ENCODE data around the gene DOK7.

- TF ChIP-seq CTCF (IDR thresholded peaks at IDR 0.05; ENCODE audit: poor library complexity) = no peak
- TF ChIP-seq EZH2phosphoT487 (IDR thresholded peaks at IDR 0.05; ENCODE audit: low read depth, severe bottlenecking, unreplicated experiment) = no peak
Measured at GRCh38 chr4:3466691-3467600, 3.8 kb downstream of the DOK7 start.

All from hepatocyte (in vitro differentiated cells).